ENCODE data around the gene SECTM1.
A peak's percentile ranks its signal among the peaks of the same experiment; 100 is the strongest.

SECTM1 gene

GRCh38 chr17:82292251-82293154 is 41.1 kb downstream of the SECTM1 start:
- H3K4me2 ChIP-seq (ENCODE audit: low read length) = peak overlapping the region; percentile 67
- TF ChIP-seq EZH2phosphoT487 (IDR thresholded peaks at IDR 0.05; ENCODE audit: borderline replicate concordance, low read length) (no peak), CTCF (IDR thresholded peaks at IDR 0.05; ENCODE audit: low read depth, low read length, poor library complexity, severe bottlenecking) (no peak)

GRCh38 chr17:82291582-82292250 is 41.9 kb downstream of the SECTM1 start:
- Histone ChIP-seq H3K4me2 (ENCODE audit: low read length) (peak overlapping the region; percentile 67), H3K9me3 (ENCODE audit: control insufficient read depth, insufficient read depth, low read length) (no peaks in the 10 kb centered on the region), H3K4me3 (ENCODE audit: low read length) (peak overlapping the region; percentile 74), H3K4me1 (ENCODE audit: control insufficient read depth, low read length) (peaks cover 17% of the 10 kb centered on the region), H3K27me3 (ENCODE audit: control insufficient read depth, low read length) (peaks cover 7% of the 10 kb centered on the region; the same call in 1 of the 2 replicates), H3K79me2 (ENCODE audit: control insufficient read depth, low read length) (peaks cover 8% of the 10 kb centered on the region), H3K9me2 (replicated peaks; ENCODE audit: control insufficient read depth, low read length) (no peaks in the 10 kb centered on the region), H3K27ac (ENCODE audit: low read depth, low read length) (peak overlapping the region; percentile 68), H4K20me1 (ENCODE audit: control insufficient read depth, insufficient read depth, low read depth, low read length) (no peaks in the 10 kb centered on the region), H3F3A (ENCODE audit: control insufficient read depth, insufficient read depth) (peaks cover 8% of the 10 kb centered on the region), H3K36me3 (ENCODE audit: control insufficient read depth, low read length) (no peaks in the 10 kb centered on the region)
- TF ChIP-seq EZH2phosphoT487 (IDR thresholded peaks at IDR 0.05; ENCODE audit: borderline replicate concordance, low read length) = no peak

More at GRCh38 chr17:82292251-82293154, 41.1 kb downstream of the SECTM1 start:
- peaks cover 25% of the 10 kb centered on the region for H3K4me1 ChIP-seq (ENCODE audit: control insufficient read depth, low read length)
- H4K20me1 ChIP-seq (ENCODE audit: control insufficient read depth, insufficient read depth, low read depth, low read length) = no peaks in the 10 kb centered on the region
- H3F3A ChIP-seq (ENCODE audit: control insufficient read depth, insufficient read depth) = peaks cover 13% of the 10 kb centered on the region
- no peaks in the 10 kb centered on the region for H3K36me3 ChIP-seq (ENCODE audit: control insufficient read depth, low read length)
- no peaks in the 10 kb centered on the region for H3K9me3 ChIP-seq (ENCODE audit: control insufficient read depth, insufficient read depth, low read length)
- H3K27me3 ChIP-seq (ENCODE audit: control insufficient read depth, low read length) = no peaks in the 10 kb centered on the region; the same call in 1 of the 2 replicates
- no peaks in the 10 kb centered on the region for H3K9me2 ChIP-seq (replicated peaks; ENCODE audit: control insufficient read depth, low read length)
- H3K79me2 ChIP-seq (ENCODE audit: control insufficient read depth, low read length) = peaks cover 8% of the 10 kb centered on the region
- H3K4me3 ChIP-seq (ENCODE audit: low read length) = peak overlapping the region; percentile 74
- peak overlapping the region; percentile 68 for H3K27ac ChIP-seq (ENCODE audit: low read depth, low read length)

- H3K27ac ChIP-seq (ENCODE audit: low read depth, low read length) = no peak overlapping the region
- no peaks in the 10 kb centered on the region for H3K9me3 ChIP-seq (ENCODE audit: control insufficient read depth, insufficient read depth, low read length)
- no peaks in the 10 kb centered on the region for H3K9me2 ChIP-seq (replicated peaks; ENCODE audit: control insufficient read depth, low read length)
- H3F3A ChIP-seq (ENCODE audit: control insufficient read depth, insufficient read depth) = no peaks in the 10 kb centered on the region
- H3K36me3 ChIP-seq (ENCODE audit: control insufficient read depth, low read length) = no peaks in the 10 kb centered on the region
- no peak overlapping the region for H3K4me2 ChIP-seq (ENCODE audit: low read length)
- TF ChIP-seq EZH2phosphoT487 (IDR thresholded peaks at IDR 0.05; ENCODE audit: borderline replicate concordance, low read length) = no peak
- no peak for TF ChIP-seq CTCF (IDR thresholded peaks at IDR 0.05; ENCODE audit: low read depth, low read length, poor library complexity, severe bottlenecking)
- H3K27me3 ChIP-seq (ENCODE audit: control insufficient read depth, low read length) = peaks cover 22% of the 10 kb centered on the region
- H3K79me2 ChIP-seq (ENCODE audit: control insufficient read depth, low read length) = peaks cover 8% of the 10 kb centered on the region
- no peaks in the 10 kb centered on the region for H4K20me1 ChIP-seq (ENCODE audit: control insufficient read depth, insufficient read depth, low read depth, low read length)
- no peak overlapping the region for H3K4me3 ChIP-seq (ENCODE audit: low read length)
- H3K4me1 ChIP-seq (ENCODE audit: control insufficient read depth, low read length) = peaks cover 7% of the 10 kb centered on the region
These were observed 45.4 kb downstream of the SECTM1 start for GRCh38 chr17:82287868-82288801.

Measured in DOHH2 (cell line).